HG02840 (cell line): Measurements from ENCODE around the gene SEC31A.
"Not testable (repeated sequence)": the region's sequence is repeated elsewhere in the genome, so short reads cannot be mapped to it uniquely, and the experiment has no call there.

Source experiments
- ATAC-seq: cut with Tn5 transposase; IDR thresholded peaks from one replicate; pipeline ENCODE4 v1.9.1; 2021; ENCODE audit warnings: mild to moderate bottlenecking, moderate library complexity, moderate number of reproducible peaks; ENCODE audit not compliant: unreplicated experiment, low FRiP score

The SEC31A gene

GRCh38 chr4:82890901-82891706 is at the start of gene SEC31A:
SEC31A (minus strand) TSS chr4:82891153; CDS start chr4:82881936, 9,217 bp downstream.
- ATAC-seq, result peak; percentile 93

- no peak for ATAC-seq
Measured at GRCh38 chr4:82939414-82939813, 48.5 kb upstream of the SEC31A start.

GRCh38 chr4:82934441-82934840 is 43.5 kb upstream of the SEC31A start:
- ATAC-seq, result no peak

GRCh38 chr4:82930848-82931755 is 40.1 kb upstream of the SEC31A start:
- ATAC-seq, result no peak

GRCh38 chr4:82921795-82922194 is 30.8 kb upstream of the SEC31A start:
- no peak for ATAC-seq

- no peak for ATAC-seq
Measured at GRCh38 chr4:82919386-82919785, 28.4 kb upstream of the SEC31A start.

- ATAC-seq, result no peak
Measured at GRCh38 chr4:82918091-82918490, 27.1 kb upstream of the SEC31A start.

GRCh38 chr4:82913968-82914367 is 23.0 kb upstream of the SEC31A start:
- ATAC-seq, result not testable (repeated sequence)

- no peak for ATAC-seq
Measured at GRCh38 chr4:82913305-82913704, 22.4 kb upstream of the SEC31A start.

GRCh38 chr4:82909326-82909725 is 18.4 kb upstream of the SEC31A start:
- no peak for ATAC-seq

- ATAC-seq, result no peak
Measured at GRCh38 chr4:82906469-82906868, 15.5 kb upstream of the SEC31A start.

GRCh38 chr4:82905205-82905604 is 14.3 kb upstream of the SEC31A start:
- ATAC-seq, result peak; percentile 46

GRCh38 chr4:82903737-82904136 is 12.8 kb upstream of the SEC31A start:
- ATAC-seq, result no peak

GRCh38 chr4:82901183-82901718 is 10.3 kb upstream of the SEC31A start:
- ATAC-seq, result no peak

GRCh38 chr4:82900411-82901182 is 9.6 kb upstream of the SEC31A start, which contains the start of gene THAP9:
THAP9 (plus strand) TSS chr4:82900735; CDS start chr4:82900803, 68 bp downstream.
- peak; percentile 92 for ATAC-seq

- peak; percentile 12 for ATAC-seq
Measured at GRCh38 chr4:82900066-82900410, 9.1 kb upstream of the SEC31A start.

- ATAC-seq, result no peak
Measured at GRCh38 chr4:82899374-82900065, 8.6 kb upstream of the SEC31A start.

GRCh38 chr4:82898322-82899243 is 7.6 kb upstream of the SEC31A start:
- ATAC-seq, result no peak

- ATAC-seq, result no peak
Measured at GRCh38 chr4:82896755-82897154, 5.8 kb upstream of the SEC31A start.
